ENCODE data around the gene PKNOX2.

The PKNOX2 gene

DNA sequence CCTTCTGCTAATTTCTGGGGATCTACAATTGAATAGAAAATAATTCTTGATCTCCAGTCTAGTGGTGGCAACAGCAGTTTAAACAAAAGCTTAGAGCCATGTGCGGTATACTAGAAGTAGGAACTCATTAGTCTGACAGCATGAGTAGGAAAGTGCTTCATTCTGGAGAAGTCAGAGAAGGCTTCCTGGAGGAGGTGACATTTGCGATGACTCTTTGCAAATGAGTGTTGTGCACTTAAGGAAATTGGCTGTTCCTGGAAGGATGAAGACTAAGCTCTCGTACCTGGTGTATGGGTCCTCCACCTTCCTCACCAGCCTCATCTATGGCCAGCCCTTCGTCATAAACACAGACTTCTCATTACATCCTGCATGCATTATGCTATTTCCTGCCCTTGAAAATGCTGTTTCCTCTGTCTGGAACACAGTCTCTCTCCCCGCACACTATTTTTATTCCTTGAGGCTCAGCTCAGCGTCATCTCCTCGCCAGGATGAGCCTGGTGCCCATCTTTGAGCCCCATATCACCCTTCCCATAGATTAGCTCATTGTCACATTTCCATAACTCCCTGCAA, 132.9 kb downstream of the PKNOX2 start:
- no peaks in the 10 kb centered on the region for H3K79me2 ChIP-seq (ENCODE audit: control insufficient read depth, low read length)
- no peak for TF ChIP-seq EZH2phosphoT487 (IDR thresholded peaks at IDR 0.05; ENCODE audit: borderline replicate concordance, low read length)
- TF ChIP-seq, protein P1, sequence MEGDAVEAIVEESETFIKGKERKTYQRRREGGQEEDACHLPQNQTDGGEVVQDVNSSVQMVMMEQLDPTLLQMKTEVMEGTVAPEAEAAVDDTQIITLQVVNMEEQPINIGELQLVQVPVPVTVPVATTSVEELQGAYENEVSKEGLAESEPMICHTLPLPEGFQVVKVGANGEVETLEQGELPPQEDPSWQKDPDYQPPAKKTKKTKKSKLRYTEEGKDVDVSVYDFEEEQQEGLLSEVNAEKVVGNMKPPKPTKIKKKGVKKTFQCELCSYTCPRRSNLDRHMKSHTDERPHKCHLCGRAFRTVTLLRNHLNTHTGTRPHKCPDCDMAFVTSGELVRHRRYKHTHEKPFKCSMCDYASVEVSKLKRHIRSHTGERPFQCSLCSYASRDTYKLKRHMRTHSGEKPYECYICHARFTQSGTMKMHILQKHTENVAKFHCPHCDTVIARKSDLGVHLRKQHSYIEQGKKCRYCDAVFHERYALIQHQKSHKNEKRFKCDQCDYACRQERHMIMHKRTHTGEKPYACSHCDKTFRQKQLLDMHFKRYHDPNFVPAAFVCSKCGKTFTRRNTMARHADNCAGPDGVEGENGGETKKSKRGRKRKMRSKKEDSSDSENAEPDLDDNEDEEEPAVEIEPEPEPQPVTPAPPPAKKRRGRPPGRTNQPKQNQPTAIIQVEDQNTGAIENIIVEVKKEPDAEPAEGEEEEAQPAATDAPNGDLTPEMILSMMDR (IDR thresholded peaks at IDR 0.05; ENCODE audit: low read depth, low read length, poor library complexity, severe bottlenecking): no peak
- no peak overlapping the region for H3K27ac ChIP-seq (ENCODE audit: low read depth, low read length)
- H3F3A ChIP-seq (ENCODE audit: control insufficient read depth, insufficient read depth): no peaks in the 10 kb centered on the region
- H3K4me2 ChIP-seq (ENCODE audit: low read length): no peak overlapping the region
- no peaks in the 10 kb centered on the region for H3K27me3 ChIP-seq (ENCODE audit: control insufficient read depth, low read length)
- H3K4me1 ChIP-seq (ENCODE audit: control insufficient read depth, low read length): no peaks in the 10 kb centered on the region
- H3K9me2 ChIP-seq (replicated peaks; ENCODE audit: control insufficient read depth, low read length): no peaks in the 10 kb centered on the region
- H3K4me3 ChIP-seq (ENCODE audit: low read length): no peak overlapping the region
- H3K36me3 ChIP-seq (ENCODE audit: control insufficient read depth, low read length): no peaks in the 10 kb centered on the region
- no peaks in the 10 kb centered on the region for H4K20me1 ChIP-seq (ENCODE audit: control insufficient read depth, insufficient read depth, low read depth, low read length)
- H3K9me3 ChIP-seq (ENCODE audit: control insufficient read depth, insufficient read depth, low read length): no peaks in the 10 kb centered on the region

DNA sequence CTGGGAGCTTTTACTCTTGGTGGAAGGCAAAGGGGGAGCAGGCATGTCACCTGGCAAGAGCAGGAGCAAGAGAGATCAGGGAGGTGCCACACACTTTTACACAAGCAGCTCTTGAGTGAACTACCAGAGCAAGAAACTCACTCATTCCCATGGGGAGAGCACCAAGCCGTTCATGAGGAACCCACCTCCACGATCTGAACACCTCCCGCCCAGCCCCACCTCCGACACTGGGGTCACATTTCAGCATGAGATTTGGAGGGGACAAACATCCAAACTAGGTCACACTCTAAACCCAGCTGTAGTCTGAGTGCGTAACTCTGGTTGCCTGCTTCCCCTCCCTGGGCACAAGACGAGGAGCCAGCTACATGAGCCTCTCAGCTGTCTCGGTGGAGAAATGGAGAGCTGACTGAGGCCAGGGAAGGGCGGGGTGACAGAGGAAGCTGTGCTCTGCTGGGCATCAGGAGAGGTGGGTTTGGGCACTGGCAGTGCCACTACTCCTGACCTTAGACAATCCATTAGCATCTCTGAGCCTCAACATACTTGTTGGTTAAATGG, 134.6 kb downstream of the PKNOX2 start:
- Histone ChIP-seq H4K20me1 (ENCODE audit: control insufficient read depth, insufficient read depth, low read depth, low read length) (no peaks in the 10 kb centered on the region), H3K9me3 (ENCODE audit: control insufficient read depth, insufficient read depth, low read length) (no peaks in the 10 kb centered on the region), H3K9me2 (replicated peaks; ENCODE audit: control insufficient read depth, low read length) (no peaks in the 10 kb centered on the region), H3K79me2 (ENCODE audit: control insufficient read depth, low read length) (no peaks in the 10 kb centered on the region), H3F3A (ENCODE audit: control insufficient read depth, insufficient read depth) (no peaks in the 10 kb centered on the region), H3K4me3 (ENCODE audit: low read length) (no peak overlapping the region), H3K4me2 (ENCODE audit: low read length) (no peak overlapping the region), H3K27ac (ENCODE audit: low read depth, low read length) (no peak overlapping the region), H3K36me3 (ENCODE audit: control insufficient read depth, low read length) (no peaks in the 10 kb centered on the region), H3K27me3 (ENCODE audit: control insufficient read depth, low read length) (no peaks in the 10 kb centered on the region; the same call in 1 of the 2 replicates), H3K4me1 (ENCODE audit: control insufficient read depth, low read length) (no peaks in the 10 kb centered on the region)
- TF ChIP-seq, protein P1 (IDR thresholded peaks at IDR 0.05; ENCODE audit: low read depth, low read length, poor library complexity, severe bottlenecking): no peak
- TF ChIP-seq EZH2phosphoT487 (IDR thresholded peaks at IDR 0.05; ENCODE audit: borderline replicate concordance, low read length): no peak

DNA sequence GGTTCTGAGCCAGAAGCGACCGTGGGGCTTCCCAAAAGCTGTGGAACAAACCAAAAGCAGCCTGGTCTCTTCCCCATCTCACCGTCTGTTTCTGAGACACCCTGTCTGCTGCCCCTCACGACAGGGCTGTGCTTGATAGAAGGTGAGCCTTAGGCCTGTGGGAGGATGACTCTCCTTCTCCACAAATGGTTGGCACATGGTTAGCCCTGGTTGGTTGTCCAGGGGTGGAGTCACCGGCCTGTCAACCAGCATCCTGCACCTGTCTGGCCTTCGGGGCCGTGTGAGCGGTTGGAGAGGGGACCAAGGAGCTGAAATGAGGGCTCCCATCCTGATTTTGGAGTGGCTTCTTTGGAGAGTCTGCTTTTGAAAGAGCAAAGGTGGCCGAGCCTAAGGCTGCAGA, 135.3 kb downstream of the PKNOX2 start:
- Histone ChIP-seq H3K27me3 (ENCODE audit: control insufficient read depth, low read length) (no peaks in the 10 kb centered on the region; the same call in 1 of the 2 replicates), H3K4me2 (ENCODE audit: low read length) (no peak overlapping the region), H3K36me3 (ENCODE audit: control insufficient read depth, low read length) (no peaks in the 10 kb centered on the region), H3K4me3 (ENCODE audit: low read length) (no peak overlapping the region), H3K9me3 (ENCODE audit: control insufficient read depth, insufficient read depth, low read length) (no peaks in the 10 kb centered on the region), H3K79me2 (ENCODE audit: control insufficient read depth, low read length) (no peaks in the 10 kb centered on the region), H3K9me2 (replicated peaks; ENCODE audit: control insufficient read depth, low read length) (no peaks in the 10 kb centered on the region), H3F3A (ENCODE audit: control insufficient read depth, insufficient read depth) (no peaks in the 10 kb centered on the region), H4K20me1 (ENCODE audit: control insufficient read depth, insufficient read depth, low read depth, low read length) (no peaks in the 10 kb centered on the region), H3K27ac (ENCODE audit: low read depth, low read length) (no peak overlapping the region), H3K4me1 (ENCODE audit: control insufficient read depth, low read length) (no peaks in the 10 kb centered on the region)
- TF ChIP-seq, protein P1 (IDR thresholded peaks at IDR 0.05; ENCODE audit: low read depth, low read length, poor library complexity, severe bottlenecking): no peak
- no peak for TF ChIP-seq EZH2phosphoT487 (IDR thresholded peaks at IDR 0.05; ENCODE audit: borderline replicate concordance, low read length)

All from DOHH2 (cell line).